SK-N-SH (cell line): ENCODE data around the gene OPCML. TPM values are rescaled to one million over a fixed set of nuclear protein-coding genes. Genes with fewer than 3 reads are reported as not detected.
A peak's percentile ranks its signal among the peaks of the same experiment; 100 is the strongest.

Experiments
- CTCF ChIA-PET: fragments of 300-600, 350-600 bp; formaldehyde crosslinking; extraction: SDS; loops from one replicate; lab custom pipeline; 2021; lab: Yijun Ruan, JAX
- POLR2A ChIA-PET: fragments of 350-600 bp; sonication (Branson Sonifier 250); formaldehyde crosslinking; extraction: SDS; loops from one replicate; lab custom pipeline; 2020; ENCODE audit warnings: antibody characterized with exemption, inconsistent platforms; lab: Yijun Ruan, JAX
- DNase-seq: peaks from one replicate; pipeline ENCODE4 v3.0.0; 2012
- H2AFZ ChIP-seq: fragments of 200-600 bp; sonication (generic); 2 replicates; pipeline ENCODE4 v1.8.1; 2016; ENCODE audit warnings: antibody characterized with exemption, mild to moderate bottlenecking, low read depth
- H3F3A ChIP-seq: fragments of 200-600 bp; sonication (generic); replicated peaks from 2 replicates; pipeline ENCODE3; 2016; ENCODE audit warnings: antibody characterized with exemption, mild to moderate bottlenecking; ENCODE audit not compliant: insufficient read depth
- H3K27ac ChIP-seq, 2 experiments: fragments of 200-500 bp in 1 of 2; fragments of 200-600 bp in 1 of 2; sonication (Bioruptor generic) in 1 of 2; sonication (generic), shearing (Covaris generic) in 1 of 2; 2 replicates each; pipeline versions ENCODE4 v1.5.1 to v1.6.1; 2014 to 2016; ENCODE audit warnings: low read depth in 2 of 2, inconsistent platforms in 1 of 2, low read length in 1 of 2, mild to moderate bottlenecking in 1 of 2, mixed read lengths in 1 of 2
- H3K27me3 ChIP-seq: fragments of 200-600 bp; sonication (generic), shearing (Covaris generic); 2 replicates; pipeline ENCODE4 v1.6.1; 2016; ENCODE audit warnings: mixed run types; ENCODE audit not compliant: insufficient read depth
- H3K36me3 ChIP-seq, 2 experiments: fragments of 200-500 bp in 1 of 2; fragments of 200-600 bp in 1 of 2; sonication (Bioruptor generic) in 1 of 2; sonication (generic) in 1 of 2; replicated peaks in 1 of 2; 2 replicates each; pipeline versions ENCODE3 to v1.5.1; 2014 to 2016; ENCODE audit warnings: low read length in 1 of 2, mild to moderate bottlenecking in 1 of 2; ENCODE audit not compliant: insufficient read depth in 2 of 2, control insufficient read depth in 1 of 2
- H3K4me1 ChIP-seq, 2 experiments: fragments of 200-500 bp in 1 of 2; fragments of 200-600 bp in 1 of 2; sonication (Bioruptor generic) in 1 of 2; sonication (generic), shearing (Covaris generic) in 1 of 2; 2 replicates each; pipeline versions ENCODE4 v1.5.1 to v1.6.1; 2014 to 2016; ENCODE audit warnings: low read depth in 1 of 2, low read length in 1 of 2, mixed run types in 1 of 2; ENCODE audit not compliant: insufficient read depth in 2 of 2, control insufficient read depth in 1 of 2
- H3K4me2 ChIP-seq: fragments of 200-600 bp; sonication (generic), shearing (Covaris generic); 2 replicates; pipeline ENCODE4 v1.6.1; 2017; ENCODE audit warnings: mixed run types
- H3K4me3 ChIP-seq, 2 experiments: fragments of 200-500 bp in 1 of 2; fragments of 200-600 bp in 1 of 2; sonication (Bioruptor generic) in 1 of 2; sonication (generic), shearing (Covaris generic) in 1 of 2; 2 replicates each; pipeline versions ENCODE4 v1.5.1 to v1.8.1; 2014 to 2016; ENCODE audit warnings: low read depth in 2 of 2, inconsistent platforms in 1 of 2, low read length in 1 of 2, mild to moderate bottlenecking in 1 of 2, mixed read lengths in 1 of 2, moderate library complexity in 1 of 2
- H3K79me2 ChIP-seq: fragments of 200-600 bp; sonication (generic); 2 replicates; pipeline ENCODE4 v1.8.1; 2017; ENCODE audit warnings: mild to moderate bottlenecking; ENCODE audit not compliant: insufficient read depth
- H3K9ac ChIP-seq: fragments of 200-600 bp; sonication (generic); 2 replicates; pipeline ENCODE4 v1.6.1; 2017; ENCODE audit warnings: mixed run types
- H3K9me2 ChIP-seq: fragments of 200-600 bp; sonication (generic); 2 replicates; pipeline ENCODE4 v1.6.1; 2017; ENCODE audit warnings: mixed run types
- H3K9me3 ChIP-seq: fragments of 200-600 bp; sonication (generic); 2 replicates; pipeline ENCODE4 v1.6.1; 2017; ENCODE audit warnings: mixed run types, mild to moderate bottlenecking, moderate library complexity
- H4K20me1 ChIP-seq: fragments of 200-600 bp; sonication (generic); 2 replicates; pipeline ENCODE4 v1.6.1; 2017; ENCODE audit warnings: mild to moderate bottlenecking, mixed run types; ENCODE audit not compliant: insufficient read depth
- ELF1 ChIP-seq: IDR thresholded peaks from 2 replicates; pipeline ENCODE4 v1.4.0; 2012
- EP300 ChIP-seq, 2 experiments: IDR thresholded peaks; 2 replicates each; pipeline versions ENCODE4 v1.4.0 to v1.6.1; 2012; ENCODE audit warnings: borderline replicate concordance in 1 of 2, low read depth in 1 of 2, low read length in 1 of 2
- EZH2phosphoT487 ChIP-seq: fragments of 200-600 bp; sonication (generic); IDR thresholded peaks from 2 replicates; pipeline ENCODE4 v1.6.1; 2017; ENCODE audit warnings: low read depth, mixed run types, mild to moderate bottlenecking, antibody characterized with exemption, moderate library complexity, borderline replicate concordance
- FOXM1 ChIP-seq: IDR thresholded peaks from 2 replicates; pipeline ENCODE4 v1.4.0; 2012; ENCODE audit warnings: low read depth, mild to moderate bottlenecking
- GATA2 ChIP-seq: sonication (generic); formaldehyde crosslinking; IDR thresholded peaks from 2 replicates; pipeline ENCODE4 v1.5.0; 2020; ENCODE audit warnings: mild to moderate bottlenecking, missing genetic modification reagents
- JUND ChIP-seq: IDR thresholded peaks from 2 replicates; pipeline ENCODE4 v1.4.0; 2012
- NFIC ChIP-seq: IDR thresholded peaks from 2 replicates; pipeline ENCODE4 v1.4.0; 2012; ENCODE audit warnings: borderline replicate concordance
- NRF1 ChIP-seq: IDR thresholded peaks from 2 replicates; pipeline ENCODE4 v1.6.1; 2012; ENCODE audit warnings: low read depth, mild to moderate bottlenecking, low read length
- PBX3 ChIP-seq: IDR thresholded peaks from 2 replicates; pipeline ENCODE4; 2012
- POLR2AphosphoS5 ChIP-seq: IDR thresholded peaks from 2 replicates; pipeline ENCODE4 v1.6.1; 2012; ENCODE audit warnings: low read depth, low read length
- RAD21 ChIP-seq: IDR thresholded peaks from 2 replicates; pipeline ENCODE4 v1.6.1; 2012; ENCODE audit warnings: mild to moderate bottlenecking, low read length
- RFX5 ChIP-seq: IDR thresholded peaks from 2 replicates; pipeline ENCODE4 v1.6.1; 2012; ENCODE audit warnings: mild to moderate bottlenecking, improper control_type of control experiment, low read length
- SMC3 ChIP-seq: IDR thresholded peaks from 2 replicates; pipeline ENCODE4 v1.6.1; 2012; ENCODE audit warnings: low read depth, low read length, improper control_type of control experiment
- TCF12 ChIP-seq: IDR thresholded peaks from 2 replicates; pipeline ENCODE4 v1.4.0; 2012
- YY1 ChIP-seq: IDR thresholded peaks from 2 replicates; pipeline ENCODE4 v1.4.0; 2012; ENCODE audit warnings: low read depth, mild to moderate bottlenecking
- WGBS: methylation state at CpG from one replicate; pipeline ENCODE4 v1.1.6; 2017; ENCODE audit warnings: low lambda C conversion rate; 5-methylcytosine and 5-hydroxymethylcytosine counted together
- polyA plus RNA-seq, 3 experiments: library from polyadenylated mRNA; depleted of rRNA; stranded (reverse); fragments of >200 nt; gene quantifications; 2 replicates each; pipeline ENCODE4 v1.2.3, GENCODE V29; 2012
- TF ChIP-seq, protein P1 (sequence below): fragments of 150-350 bp; IDR thresholded peaks from 2 replicates; pipeline ENCODE4 v1.6.1; 2016; ENCODE audit warnings: mild to moderate bottlenecking, low read depth, low read length
- TF ChIP-seq, protein P2 (sequence below): IDR thresholded peaks from 2 replicates; pipeline ENCODE4 v1.6.1; 2012; ENCODE audit warnings: mild to moderate bottlenecking, low read depth, low read length, moderate library complexity
- TF ChIP-seq, protein P3 (sequence below): IDR thresholded peaks from 2 replicates; pipeline ENCODE4 v1.4.0; 2012; ENCODE audit warnings: low read depth, borderline replicate concordance

Gene OPCML
- polyA plus RNA-seq, 1 of the 3 experiments (the other 2 are of a cell fraction), result not detected

DNA sequence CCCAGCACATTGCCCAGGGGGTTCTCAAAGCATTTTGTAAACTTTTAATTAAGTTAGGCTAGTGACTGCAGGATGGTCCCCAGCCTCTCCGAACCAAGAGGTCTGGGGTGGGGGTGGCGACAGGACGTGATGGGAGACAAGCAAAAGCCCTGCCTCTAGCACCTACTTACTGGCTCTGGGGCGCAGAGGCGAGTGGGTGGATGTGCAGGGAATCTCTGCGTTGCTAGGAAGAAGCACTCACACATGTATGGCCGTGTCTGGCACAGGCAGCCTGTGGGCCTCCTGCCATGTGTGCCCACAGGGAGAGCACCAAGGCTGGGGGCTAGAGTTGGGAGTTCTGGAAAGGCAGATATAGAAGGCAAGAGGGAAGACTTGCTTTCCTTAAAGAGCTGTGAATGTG lies 6.3 kb downstream of the OPCML start:
- 6% methylated on average over 6 of the region's 7 CpGs for WGBS
- Histone ChIP-seq H3K4me1 (peaks cover 0 to 9% of the 10 kb centered on the region in 2 experiments; a peak in 1 of 4 replicates), H3F3A (no peaks in the 10 kb centered on the region), H3K9me3 (no peaks in the 10 kb centered on the region), H2AFZ (no peak overlapping the region), H3K27ac (no peak overlapping the region), H3K36me3 (no peaks in the 10 kb centered on the region), H3K9me2 (no peaks in the 10 kb centered on the region), H3K79me2 (no peaks in the 10 kb centered on the region), H3K9ac (no peak overlapping the region), H3K4me2 (no peak overlapping the region), H3K27me3 (no peaks in the 10 kb centered on the region), H3K4me3 (no peak overlapping the region), H4K20me1 (no peaks in the 10 kb centered on the region)
- no peak for TF ChIP-seq NRF1
- TF ChIP-seq YY1, result no peak
- TF ChIP-seq ELF1, result no peak
- no peak for TF ChIP-seq NFIC
- TF ChIP-seq PBX3, result no peak
- TF ChIP-seq RAD21, result no peak
- no peak for TF ChIP-seq GATA2 (CRISPR knock-in tag)
- no peak for TF ChIP-seq JUND
- ChIA-PET CTCF (no interaction called here), POLR2A (no interaction called here)
- peak; percentile 27 for DNase-seq

GRCh38 chr11:133524488-133524887 lies 7.8 kb downstream of the OPCML start:
- Histone ChIP-seq H3K4me2 (no peak overlapping the region), H4K20me1 (no peaks in the 10 kb centered on the region), H3K9me2 (no peaks in the 10 kb centered on the region), H3K79me2 (no peaks in the 10 kb centered on the region), H3K9me3 (no peaks in the 10 kb centered on the region), H3K27me3 (no peaks in the 10 kb centered on the region)
- POLR2A ChIA-PET, result no interaction called here
- DNase-seq, result no peak
- WGBS, result 49% methylated on average over 8 of the region's 8 CpGs
- TF ChIP-seq EP300 (IDR thresholded peaks at IDR 0.05; ENCODE audit: borderline replicate concordance in 1 of 2, low read depth in 1 of 2, low read length in 1 of 2) (no peak), SMC3 (no peak), ELF1 (no peak), RAD21 (no peak), EZH2phosphoT487 (no peak), TCF12 (no peak), POLR2AphosphoS5 (no peak), RFX5 (no peak), FOXM1 (no peak)
- TF ChIP-seq, protein P1, sequence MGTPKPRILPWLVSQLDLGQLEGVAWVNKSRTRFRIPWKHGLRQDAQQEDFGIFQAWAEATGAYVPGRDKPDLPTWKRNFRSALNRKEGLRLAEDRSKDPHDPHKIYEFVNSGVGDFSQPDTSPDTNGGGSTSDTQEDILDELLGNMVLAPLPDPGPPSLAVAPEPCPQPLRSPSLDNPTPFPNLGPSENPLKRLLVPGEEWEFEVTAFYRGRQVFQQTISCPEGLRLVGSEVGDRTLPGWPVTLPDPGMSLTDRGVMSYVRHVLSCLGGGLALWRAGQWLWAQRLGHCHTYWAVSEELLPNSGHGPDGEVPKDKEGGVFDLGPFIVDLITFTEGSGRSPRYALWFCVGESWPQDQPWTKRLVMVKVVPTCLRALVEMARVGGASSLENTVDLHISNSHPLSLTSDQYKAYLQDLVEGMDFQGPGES, result no peak
- TF ChIP-seq, protein P2, sequence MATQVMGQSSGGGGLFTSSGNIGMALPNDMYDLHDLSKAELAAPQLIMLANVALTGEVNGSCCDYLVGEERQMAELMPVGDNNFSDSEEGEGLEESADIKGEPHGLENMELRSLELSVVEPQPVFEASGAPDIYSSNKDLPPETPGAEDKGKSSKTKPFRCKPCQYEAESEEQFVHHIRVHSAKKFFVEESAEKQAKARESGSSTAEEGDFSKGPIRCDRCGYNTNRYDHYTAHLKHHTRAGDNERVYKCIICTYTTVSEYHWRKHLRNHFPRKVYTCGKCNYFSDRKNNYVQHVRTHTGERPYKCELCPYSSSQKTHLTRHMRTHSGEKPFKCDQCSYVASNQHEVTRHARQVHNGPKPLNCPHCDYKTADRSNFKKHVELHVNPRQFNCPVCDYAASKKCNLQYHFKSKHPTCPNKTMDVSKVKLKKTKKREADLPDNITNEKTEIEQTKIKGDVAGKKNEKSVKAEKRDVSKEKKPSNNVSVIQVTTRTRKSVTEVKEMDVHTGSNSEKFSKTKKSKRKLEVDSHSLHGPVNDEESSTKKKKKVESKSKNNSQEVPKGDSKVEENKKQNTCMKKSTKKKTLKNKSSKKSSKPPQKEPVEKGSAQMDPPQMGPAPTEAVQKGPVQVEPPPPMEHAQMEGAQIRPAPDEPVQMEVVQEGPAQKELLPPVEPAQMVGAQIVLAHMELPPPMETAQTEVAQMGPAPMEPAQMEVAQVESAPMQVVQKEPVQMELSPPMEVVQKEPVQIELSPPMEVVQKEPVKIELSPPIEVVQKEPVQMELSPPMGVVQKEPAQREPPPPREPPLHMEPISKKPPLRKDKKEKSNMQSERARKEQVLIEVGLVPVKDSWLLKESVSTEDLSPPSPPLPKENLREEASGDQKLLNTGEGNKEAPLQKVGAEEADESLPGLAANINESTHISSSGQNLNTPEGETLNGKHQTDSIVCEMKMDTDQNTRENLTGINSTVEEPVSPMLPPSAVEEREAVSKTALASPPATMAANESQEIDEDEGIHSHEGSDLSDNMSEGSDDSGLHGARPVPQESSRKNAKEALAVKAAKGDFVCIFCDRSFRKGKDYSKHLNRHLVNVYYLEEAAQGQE, result no peak
- TF ChIP-seq, protein P3, sequence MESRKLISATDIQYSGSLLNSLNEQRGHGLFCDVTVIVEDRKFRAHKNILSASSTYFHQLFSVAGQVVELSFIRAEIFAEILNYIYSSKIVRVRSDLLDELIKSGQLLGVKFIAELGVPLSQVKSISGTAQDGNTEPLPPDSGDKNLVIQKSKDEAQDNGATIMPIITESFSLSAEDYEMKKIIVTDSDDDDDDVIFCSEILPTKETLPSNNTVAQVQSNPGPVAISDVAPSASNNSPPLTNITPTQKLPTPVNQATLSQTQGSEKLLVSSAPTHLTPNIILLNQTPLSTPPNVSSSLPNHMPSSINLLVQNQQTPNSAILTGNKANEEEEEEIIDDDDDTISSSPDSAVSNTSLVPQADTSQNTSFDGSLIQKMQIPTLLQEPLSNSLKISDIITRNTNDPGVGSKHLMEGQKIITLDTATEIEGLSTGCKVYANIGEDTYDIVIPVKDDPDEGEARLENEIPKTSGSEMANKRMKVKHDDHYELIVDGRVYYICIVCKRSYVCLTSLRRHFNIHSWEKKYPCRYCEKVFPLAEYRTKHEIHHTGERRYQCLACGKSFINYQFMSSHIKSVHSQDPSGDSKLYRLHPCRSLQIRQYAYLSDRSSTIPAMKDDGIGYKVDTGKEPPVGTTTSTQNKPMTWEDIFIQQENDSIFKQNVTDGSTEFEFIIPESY, result no peak
- TF ChIP-seq, all 33 proteins: peak for 0
- H2AFZ ChIP-seq, result no peak overlapping the region
- H3K9ac ChIP-seq, result no peak overlapping the region
- peaks cover 0 to 9% of the 10 kb centered on the region in 2 experiments; a peak in 1 of 4 replicates for H3K4me1 ChIP-seq
- H3K27ac ChIP-seq, result no peak overlapping the region
- H3K4me3 ChIP-seq, result no peak overlapping the region
- CTCF ChIA-PET, result no interaction called here
- H3F3A ChIP-seq, result no peaks in the 10 kb centered on the region
- no peaks in the 10 kb centered on the region for H3K36me3 ChIP-seq
